ENCODE measurements around the gene RAB11FIP3.

RAB11FIP3 gene

DNA sequence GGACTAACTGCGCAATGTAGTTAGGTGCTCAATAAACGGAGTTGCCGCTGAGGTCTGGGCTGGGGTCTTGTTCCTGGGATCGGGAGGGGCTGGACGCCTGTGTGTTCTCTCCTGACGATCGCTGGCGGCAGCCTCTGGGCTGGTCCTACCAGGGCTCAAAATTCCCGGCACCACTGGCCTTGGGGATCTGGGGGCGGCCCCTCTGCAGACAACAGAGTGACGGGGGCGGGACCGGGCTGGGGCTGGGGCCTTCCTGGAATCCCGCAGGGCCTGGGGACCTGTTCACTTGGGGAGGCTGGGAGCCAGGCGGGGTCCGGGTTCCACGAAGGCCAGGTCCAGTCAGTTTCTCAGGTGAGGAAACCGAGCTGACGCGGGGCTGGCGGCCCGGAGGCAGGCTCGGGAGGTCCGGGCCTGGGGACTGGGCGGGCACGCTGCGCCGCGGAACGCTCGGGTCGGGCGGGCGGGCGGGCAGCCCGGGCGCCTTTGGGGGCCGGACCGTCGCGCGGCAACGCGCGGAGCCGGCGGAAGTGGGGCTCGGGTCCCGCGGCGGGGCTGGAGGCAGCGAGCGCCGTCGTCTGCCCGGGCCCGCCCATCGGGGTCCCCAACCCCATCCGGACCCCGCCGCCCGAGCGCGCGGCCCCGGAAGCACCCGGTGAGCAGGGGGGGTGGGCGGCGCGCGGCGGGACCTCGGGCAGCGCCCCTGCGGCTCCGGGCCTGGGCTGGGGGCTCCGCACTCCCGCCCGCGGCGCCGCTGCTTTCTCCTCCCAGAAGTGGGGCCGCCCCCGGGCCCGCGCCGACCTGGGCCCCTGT, 144.2 kb downstream of the RAB11FIP3 start, which contains the start of gene PIGQ:
Gene PIGQ, plus strand, starts transcription at position 524 of the 810 bp plus-strand sequence. CDS start 4,107 bp downstream, outside the sequence.
- peak; percentile 89 for DNase-seq
